HepG2 (cell line): ENCODE results near the gene KIF26B. TPM values are rescaled to one million over a fixed set of nuclear protein-coding genes. Genes with fewer than 3 reads are reported as not detected.
A peak's percentile ranks its signal among the peaks of the same experiment; 100 is the strongest.

Source experiments
- ATF6 ChIP-seq: sonication (generic); formaldehyde crosslinking; conservative IDR thresholded peaks from 2 replicates; pipeline ENCODE4 v1.4.0; 2020; ENCODE audit warnings: missing genetic modification reagents
- FOXO1 ChIP-seq: sonication (generic); formaldehyde crosslinking; IDR thresholded peaks from 2 replicates; pipeline ENCODE4 v1.4.0; 2020; ENCODE audit warnings: missing genetic modification reagents
- HNRNPLL ChIP-seq: fragments of 200-400 bp; formaldehyde crosslinking; IDR thresholded peaks from 2 replicates; pipeline ENCODE4 v1.6.1; 2017; ENCODE audit warnings: mild to moderate bottlenecking, low read depth, low read length; ENCODE audit not compliant: poor library complexity, severe bottlenecking
- IKZF5 ChIP-seq: IDR thresholded peaks from 2 replicates; pipeline ENCODE4 v1.6.1; 2018; ENCODE audit warnings: missing genetic modification reagents, mild to moderate bottlenecking, missing compliant biosample characterization
- ISL2 ChIP-seq: sonication (generic); formaldehyde crosslinking; IDR thresholded peaks from 2 replicates; pipeline ENCODE4 v1.5.0; 2020; ENCODE audit warnings: missing genetic modification reagents
- KDM2A ChIP-seq: sonication (generic); formaldehyde crosslinking; IDR thresholded peaks from 2 replicates; pipeline ENCODE4 v1.4.0; 2020; ENCODE audit warnings: low read depth, missing genetic modification reagents, borderline replicate concordance
- MED1 ChIP-seq: sonication (generic); formaldehyde crosslinking; IDR thresholded peaks from 2 replicates; pipeline ENCODE4 v1.4.0; 2020; ENCODE audit warnings: missing genetic modification reagents
- MIER3 ChIP-seq: IDR thresholded peaks from 2 replicates; pipeline ENCODE4 v1.6.1; 2016; ENCODE audit warnings: missing compliant biosample characterization, borderline replicate concordance
- MTA3 ChIP-seq: sonication (generic); formaldehyde crosslinking; IDR thresholded peaks from 2 replicates; pipeline ENCODE4 v1.4.0; 2020; ENCODE audit warnings: missing genetic modification reagents
- RCOR2 ChIP-seq: IDR thresholded peaks from 2 replicates; pipeline ENCODE4 v1.6.1; 2016; ENCODE audit warnings: missing biosample characterization, missing genetic modification reagents
- SIN3B ChIP-seq: fragments of 150-350 bp; IDR thresholded peaks from 2 replicates; pipeline ENCODE4 v1.6.1; 2014; ENCODE audit warnings: low read length
- ZBTB46 ChIP-seq: sonication (generic); formaldehyde crosslinking; IDR thresholded peaks from 2 replicates; pipeline ENCODE4 v1.4.0; 2020; ENCODE audit warnings: mild to moderate bottlenecking, missing genetic modification reagents, borderline replicate concordance
- ZBTB7B ChIP-seq: sonication (generic); formaldehyde crosslinking; IDR thresholded peaks from 2 replicates; pipeline ENCODE4 v1.4.0; 2020; ENCODE audit warnings: missing genetic modification reagents
- ZHX2 ChIP-seq, 2 experiments: sonication (generic) in 1 of 2; formaldehyde crosslinking in 1 of 2; IDR thresholded peaks; 2 replicates each; pipeline versions ENCODE4 v1.6.1 to v1.9.0; 2014 to 2022; ENCODE audit warnings: antibody characterized with exemption in 1 of 2, borderline replicate concordance in 1 of 2, inconsistent platforms in 1 of 2, low read depth in 1 of 2, missing genetic modification reagents in 1 of 2
- polyA plus RNA-seq, 8 experiments: library from polyadenylated mRNA; depleted of rRNA in 3 of 8; stranded (reverse) in 7 of 8; unstranded in 1 of 8; fragments of >200 nt; fragmentation: Illumina TruSeq in 4 of 8; extraction: Trizol in 4 of 8; gene quantifications; 2 replicates each; pipeline versions ENCODE4 v1.2.1 to v1.2.3, GENCODE V29; 2011 to 2016; ENCODE audit warnings: low read depth in 4 of 8, missing spikeins in 1 of 8, mixed read lengths in 1 of 8; ENCODE audit not compliant: insufficient read depth in 1 of 8
- total RNA-seq, 5 experiments: library from RNA; depleted of rRNA; stranded (reverse); fragments of >200 nt; fragmentation: Illumina TruSeq; extraction: Trizol; gene quantifications; 2 replicates each; pipeline ENCODE4 v1.2.3, GENCODE V29; 2016; ENCODE audit warnings: low read depth in 1 of 5
- TF ChIP-seq, protein P1 (sequence below): sonication (generic); formaldehyde crosslinking; IDR thresholded peaks from 2 replicates; pipeline ENCODE4 v1.4.0; 2020; ENCODE audit warnings: mild to moderate bottlenecking, low read depth, missing genetic modification reagents

Gene KIF26B
- total and polyA plus RNA-seq, 2 of the 13 experiments (the other 11 are each of a cell fraction or from before 2014, with no cell fraction given): 0.08 to 0.09 TPM

- no peak for TF ChIP-seq ZHX2 (IDR thresholded peaks at IDR 0.05; ENCODE audit: low read depth)
- TF ChIP-seq ZHX2 (CRISPR knock-in tag; IDR thresholded peaks at IDR 0.05; ENCODE audit: borderline replicate concordance): no peak
- no peak for TF ChIP-seq SIN3B
- TF ChIP-seq MIER3 (CRISPR knock-in tag): no peak
- no peak for TF ChIP-seq MED1
- TF ChIP-seq ZBTB46: no peak
- TF ChIP-seq KDM2A (CRISPR knock-in tag): no peak
- TF ChIP-seq ATF6: no peak
- TF ChIP-seq, protein P1, sequence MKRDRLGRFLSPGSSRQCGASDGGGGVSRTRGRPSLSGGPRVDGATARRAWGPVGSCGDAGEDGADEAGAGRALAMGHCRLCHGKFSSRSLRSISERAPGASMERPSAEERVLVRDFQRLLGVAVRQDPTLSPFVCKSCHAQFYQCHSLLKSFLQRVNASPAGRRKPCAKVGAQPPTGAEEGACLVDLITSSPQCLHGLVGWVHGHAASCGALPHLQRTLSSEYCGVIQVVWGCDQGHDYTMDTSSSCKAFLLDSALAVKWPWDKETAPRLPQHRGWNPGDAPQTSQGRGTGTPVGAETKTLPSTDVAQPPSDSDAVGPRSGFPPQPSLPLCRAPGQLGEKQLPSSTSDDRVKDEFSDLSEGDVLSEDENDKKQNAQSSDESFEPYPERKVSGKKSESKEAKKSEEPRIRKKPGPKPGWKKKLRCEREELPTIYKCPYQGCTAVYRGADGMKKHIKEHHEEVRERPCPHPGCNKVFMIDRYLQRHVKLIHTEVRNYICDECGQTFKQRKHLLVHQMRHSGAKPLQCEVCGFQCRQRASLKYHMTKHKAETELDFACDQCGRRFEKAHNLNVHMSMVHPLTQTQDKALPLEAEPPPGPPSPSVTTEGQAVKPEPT (CRISPR knock-in tag): 0 out of 2 replicates have a peak, but pooled peaks have one; percentile 42
- no peak for TF ChIP-seq HNRNPLL
- TF ChIP-seq RCOR2: no peak
- no peak for TF ChIP-seq IKZF5 (CRISPR knock-in tag)
- 0 out of 2 replicates have a peak, but pooled peaks have one; percentile 27 for TF ChIP-seq ZBTB7B (CRISPR knock-in tag)
- no peak for TF ChIP-seq FOXO1 (CRISPR knock-in tag)
- no peak for TF ChIP-seq MTA3 (CRISPR knock-in tag)
- TF ChIP-seq ISL2 (CRISPR knock-in tag): no peak
Observed at GRCh38 chr1:245154429-245155271, at the start of gene KIF26B (continued).
